ENCODE data around the gene RALGAPA1.
A peak's percentile ranks its signal among the peaks of the same experiment; 100 is the strongest.
"Not testable (repeated sequence)": the region's sequence is repeated elsewhere in the genome, so short reads cannot be mapped to it uniquely, and the experiment has no call there.

The RALGAPA1 gene

DNA sequence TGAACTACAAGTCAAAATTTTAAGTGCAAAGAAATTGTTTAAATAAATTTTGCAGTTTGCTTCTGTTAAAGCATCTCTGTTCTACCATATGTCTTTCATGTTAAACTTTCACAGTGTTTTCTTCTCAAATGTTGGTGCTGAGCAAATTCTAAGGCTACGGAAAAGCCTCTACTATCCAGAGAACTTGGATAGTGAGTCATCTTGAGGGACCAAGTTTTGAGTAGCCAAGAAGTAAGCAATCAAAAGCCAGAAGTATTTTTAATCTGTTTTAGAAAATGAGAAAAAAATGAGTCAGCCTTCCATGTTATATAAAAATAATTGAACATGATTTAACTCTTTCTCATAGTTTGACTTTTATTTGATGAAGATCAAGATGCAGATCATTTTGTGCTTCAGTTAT, 20.4 kb upstream of the RALGAPA1 start:
- H3K27me3 Mint-ChIP-seq (ENCODE audit: low read depth): no peaks in the 10 kb centered on the region
- H3K36me3 Mint-ChIP-seq (ENCODE audit: low read depth): peaks cover 29% of the 10 kb centered on the region
- TF ChIP-seq, protein P1, sequence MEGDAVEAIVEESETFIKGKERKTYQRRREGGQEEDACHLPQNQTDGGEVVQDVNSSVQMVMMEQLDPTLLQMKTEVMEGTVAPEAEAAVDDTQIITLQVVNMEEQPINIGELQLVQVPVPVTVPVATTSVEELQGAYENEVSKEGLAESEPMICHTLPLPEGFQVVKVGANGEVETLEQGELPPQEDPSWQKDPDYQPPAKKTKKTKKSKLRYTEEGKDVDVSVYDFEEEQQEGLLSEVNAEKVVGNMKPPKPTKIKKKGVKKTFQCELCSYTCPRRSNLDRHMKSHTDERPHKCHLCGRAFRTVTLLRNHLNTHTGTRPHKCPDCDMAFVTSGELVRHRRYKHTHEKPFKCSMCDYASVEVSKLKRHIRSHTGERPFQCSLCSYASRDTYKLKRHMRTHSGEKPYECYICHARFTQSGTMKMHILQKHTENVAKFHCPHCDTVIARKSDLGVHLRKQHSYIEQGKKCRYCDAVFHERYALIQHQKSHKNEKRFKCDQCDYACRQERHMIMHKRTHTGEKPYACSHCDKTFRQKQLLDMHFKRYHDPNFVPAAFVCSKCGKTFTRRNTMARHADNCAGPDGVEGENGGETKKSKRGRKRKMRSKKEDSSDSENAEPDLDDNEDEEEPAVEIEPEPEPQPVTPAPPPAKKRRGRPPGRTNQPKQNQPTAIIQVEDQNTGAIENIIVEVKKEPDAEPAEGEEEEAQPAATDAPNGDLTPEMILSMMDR (IDR thresholded peaks at IDR 0.05; ENCODE audit: unreplicated experiment in 3 of 3): no peak
- H3K9me3 Mint-ChIP-seq: no peaks in the 10 kb centered on the region
- peaks cover 23% of the 10 kb centered on the region for H3K4me1 Mint-ChIP-seq
- H3K4me3 Mint-ChIP-seq: peak overlapping the region; percentile 58 to 75 (median 61)
- H3K27ac Mint-ChIP-seq: no peak overlapping the region

DNA sequence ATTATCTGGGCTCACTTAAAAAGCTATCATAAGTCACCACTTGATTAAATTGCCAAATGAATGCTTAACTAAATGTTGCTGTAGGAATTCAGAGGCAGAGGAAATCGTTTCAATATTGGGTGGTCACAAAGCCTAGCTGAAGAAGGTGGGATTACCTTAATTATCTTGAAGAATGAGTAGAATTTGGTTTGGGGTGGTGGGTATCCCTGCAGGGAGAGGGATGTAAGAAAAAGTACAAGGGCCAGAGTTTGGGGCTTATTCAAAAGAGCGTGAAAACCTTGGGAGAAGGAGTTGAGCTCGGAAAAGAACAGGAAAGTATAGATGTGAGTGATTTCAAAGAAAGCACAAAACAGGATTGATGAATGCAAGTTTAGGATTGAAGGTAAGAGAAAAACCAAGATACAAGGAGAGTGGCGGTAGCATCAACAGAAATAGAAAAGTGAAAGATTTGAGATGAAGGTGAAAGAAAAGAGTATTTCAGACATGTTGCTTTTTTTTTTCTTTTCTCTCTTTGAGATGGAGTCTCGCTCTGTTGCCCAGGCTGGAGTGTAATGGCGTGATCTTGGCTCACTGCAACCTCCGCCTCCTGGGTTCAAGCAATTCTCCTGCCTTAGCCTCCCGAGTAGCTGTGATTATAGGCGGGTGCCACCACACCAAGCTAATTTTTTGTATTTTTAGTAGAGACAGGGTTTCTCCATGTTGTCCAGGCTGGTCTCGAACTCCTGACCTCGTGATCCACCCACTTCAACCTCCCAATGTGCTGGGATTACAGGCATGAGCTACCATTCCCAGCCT, 18.8 kb upstream of the RALGAPA1 start:
- Mint-ChIP-seq H3K27ac (peak overlapping the region in 2 of 3 experiments; percentile 76 to 90), H3K9me3 (no peaks in the 10 kb centered on the region), H3K4me1 (peaks cover 18% of the 10 kb centered on the region), H3K36me3 (ENCODE audit: low read depth) (peaks cover 17% of the 10 kb centered on the region), H3K27me3 (ENCODE audit: low read depth) (no peaks in the 10 kb centered on the region), H3K4me3 (peak overlapping the region; percentile 83 to 90 (median 86))
- TF ChIP-seq, protein P1 (IDR thresholded peaks at IDR 0.05; ENCODE audit: unreplicated experiment in 3 of 3): no peak

DNA sequence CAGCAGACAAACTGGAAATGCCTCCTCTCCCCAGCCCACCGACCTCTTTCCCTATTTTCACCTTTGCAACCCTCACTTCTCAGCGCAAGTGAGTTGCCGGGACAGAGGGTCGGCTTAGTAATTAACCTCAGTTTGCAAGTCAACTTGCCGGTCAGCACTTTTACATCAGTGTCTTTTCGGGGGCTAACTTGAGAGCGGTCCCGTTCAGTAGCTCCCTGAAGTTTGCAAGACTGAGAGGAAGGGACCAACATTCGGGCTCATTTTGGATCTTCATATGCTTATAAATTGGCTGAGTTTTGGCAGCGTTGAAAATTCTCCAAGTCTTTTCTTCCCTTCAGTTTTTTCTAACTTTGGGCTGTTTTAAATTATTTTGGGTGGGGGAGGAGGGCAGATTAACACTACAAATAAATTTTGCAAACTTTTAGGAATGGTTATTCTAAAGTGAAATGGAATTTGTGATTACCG, 17.9 kb upstream of the RALGAPA1 start:
- no peaks in the 10 kb centered on the region for H3K27me3 Mint-ChIP-seq (ENCODE audit: low read depth)
- H3K36me3 Mint-ChIP-seq (ENCODE audit: low read depth): peaks cover 16% of the 10 kb centered on the region
- H3K27ac Mint-ChIP-seq: peak overlapping the region; percentile 76 to 93 (median 90)
- peaks cover 18% of the 10 kb centered on the region for H3K4me1 Mint-ChIP-seq
- peak overlapping the region; percentile 83 to 90 (median 86) for H3K4me3 Mint-ChIP-seq
- H3K9me3 Mint-ChIP-seq: no peaks in the 10 kb centered on the region
- TF ChIP-seq, protein P1 (IDR thresholded peaks at IDR 0.05; ENCODE audit: unreplicated experiment in 3 of 3): no peak

DNA sequence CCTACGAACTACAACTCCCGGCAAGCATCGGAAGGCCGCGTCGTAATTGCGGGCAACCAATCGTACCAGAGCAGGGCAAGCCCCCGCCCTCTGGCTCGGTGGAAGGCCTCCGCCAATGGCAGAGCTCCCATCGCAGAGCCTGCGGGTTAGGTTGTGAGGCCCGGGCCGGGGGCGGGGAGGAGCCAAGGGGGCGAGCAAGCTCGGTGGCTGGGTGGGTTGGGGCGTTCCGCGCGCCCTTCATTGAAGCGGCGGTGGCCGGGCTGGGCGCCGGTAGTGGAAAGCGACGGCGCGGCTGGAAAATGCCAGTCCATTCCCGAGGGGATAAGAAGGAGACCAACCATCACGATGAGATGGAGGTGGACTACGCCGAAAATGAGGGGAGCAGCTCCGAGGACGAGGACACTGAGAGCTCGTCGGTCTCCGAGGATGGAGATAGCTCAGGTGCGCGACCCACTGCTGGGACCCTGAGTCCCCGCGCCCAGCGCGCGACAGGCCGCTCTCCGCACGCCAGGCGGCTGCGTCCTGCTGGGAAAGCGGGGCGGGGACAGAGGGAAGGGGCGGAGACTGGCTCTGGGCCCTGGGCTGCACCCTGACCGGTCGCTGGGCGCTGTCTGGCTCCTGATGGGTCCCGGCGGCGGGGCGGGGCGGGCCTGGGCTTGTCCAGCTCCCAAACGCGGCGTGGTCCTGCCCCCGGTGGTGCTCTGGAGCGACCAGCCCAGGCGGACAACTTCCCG, 17.3 kb upstream of the RALGAPA1 start, which contains the start of gene BRMS1L:
Gene BRMS1L (plus strand): TSS at position 121 of the 734 bp plus-strand sequence. CDS start 179 bp downstream, at position 300.
- peak within 1 kb of the TSS; percentile 83 to 90 (median 86) for H3K4me3 Mint-ChIP-seq
- H3K27me3 Mint-ChIP-seq (ENCODE audit: low read depth): no peaks in the 10 kb centered on the region
- H3K9me3 Mint-ChIP-seq: no peaks in the 10 kb centered on the region
- H3K36me3 Mint-ChIP-seq (ENCODE audit: low read depth): peaks cover 10% of the 10 kb centered on the region
- H3K27ac Mint-ChIP-seq: peak within 1 kb of the TSS; percentile 76 to 93 (median 90)
- TF ChIP-seq, protein P1 (IDR thresholded peaks at IDR 0.05; ENCODE audit: unreplicated experiment in 3 of 3): no peak
- peaks cover 18% of the 10 kb centered on the region for H3K4me1 Mint-ChIP-seq

DNA sequence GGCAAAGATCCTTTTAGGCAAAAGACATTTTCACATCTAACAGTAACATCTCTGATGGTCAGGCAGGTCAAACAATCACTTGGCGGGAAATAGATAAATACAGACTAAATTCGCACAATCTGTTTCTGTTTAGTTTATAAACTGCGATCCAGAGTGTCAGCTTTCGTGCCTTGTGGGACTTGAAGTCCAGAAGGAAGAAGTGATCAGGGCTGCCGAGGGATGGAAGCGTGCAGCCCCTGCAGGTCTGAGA, 16.8 kb upstream of the RALGAPA1 start:
- Mint-ChIP-seq H3K36me3 (ENCODE audit: low read depth) (peaks cover 7% of the 10 kb centered on the region), H3K27me3 (ENCODE audit: low read depth) (no peaks in the 10 kb centered on the region)

DNA sequence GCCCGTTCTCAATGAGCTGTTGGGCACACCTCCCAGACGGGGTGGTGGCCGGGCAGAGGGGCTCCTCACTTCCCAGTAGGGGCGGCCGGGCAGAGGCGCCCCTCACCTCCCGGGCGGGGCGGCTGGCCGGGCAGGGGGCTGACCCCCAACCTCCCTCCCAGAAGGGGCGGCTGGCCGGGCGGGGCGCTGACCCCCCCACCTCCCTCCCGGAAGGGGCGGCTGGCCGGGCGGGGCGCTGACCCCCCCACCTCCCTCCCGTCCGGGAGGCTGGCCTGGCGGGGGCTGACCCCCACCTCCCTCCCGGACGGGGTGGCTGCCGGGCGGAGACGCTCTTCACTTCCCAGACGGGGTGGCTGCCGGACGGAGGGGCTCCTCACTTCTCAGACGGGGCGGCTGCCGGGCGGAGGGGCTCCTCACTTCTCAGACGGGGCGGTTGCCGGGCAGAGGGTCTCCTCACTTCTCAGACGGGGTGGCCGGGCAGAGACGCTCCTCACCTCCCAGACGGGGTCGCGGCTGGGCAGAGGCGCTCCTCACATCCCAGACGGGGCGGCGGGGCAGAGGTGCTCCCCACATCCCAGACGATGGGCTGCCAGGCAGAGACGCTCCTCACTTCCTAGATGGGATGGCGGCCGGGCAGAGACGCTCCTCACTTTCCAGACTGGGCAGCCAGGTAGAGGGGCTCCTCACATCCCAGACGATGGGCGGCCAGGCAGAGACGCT, 15.5 kb upstream of the RALGAPA1 start:
- H3K4me3 Mint-ChIP-seq: peak overlapping the region in 1 of 3 experiments; percentile 63
- H3K27ac Mint-ChIP-seq; H3K36me3 Mint-ChIP-seq (ENCODE audit: low read depth); H3K27me3 Mint-ChIP-seq (ENCODE audit: low read depth); H3K9me3 Mint-ChIP-seq: not testable (repeated sequence)
- H3K4me1 Mint-ChIP-seq: peaks cover 17% of the 10 kb centered on the region

More for the DNA sequence above, 16.8 kb upstream of the RALGAPA1 start:
- Mint-ChIP-seq H3K4me1 (peaks cover 18% of the 10 kb centered on the region), H3K27ac (peak overlapping the region; percentile 76 to 90 (median 90)), H3K4me3 (peak overlapping the region; percentile 83 to 90 (median 86)), H3K9me3 (no peaks in the 10 kb centered on the region)
- TF ChIP-seq, protein P1 (IDR thresholded peaks at IDR 0.05; ENCODE audit: unreplicated experiment in 3 of 3): no peak

All from nephron (organoid).